ENCODE results near the gene FOCAD.
"Not testable (repeated sequence)": the region's sequence is repeated elsewhere in the genome, so short reads cannot be mapped to it uniquely, and the experiment has no call there.

Gene FOCAD

GRCh38 chr9:20884985-20885593 lies 201.0 kb downstream of the FOCAD start:
- DNase-seq = peak; percentile 5

GRCh38 chr9:20898885-20899554 lies 215.0 kb downstream of the FOCAD start:
- no peak for DNase-seq

- DNase-seq = no peak
Observed at GRCh38 chr9:20903212-20903611, 219.2 kb downstream of the FOCAD start.

GRCh38 chr9:20904995-20905394 lies 220.9 kb downstream of the FOCAD start:
- DNase-seq = no peak

GRCh38 chr9:20906326-20906725 lies 222.3 kb downstream of the FOCAD start:
- DNase-seq = no peak

- DNase-seq = no peak
Observed at GRCh38 chr9:20908461-20908860, 224.4 kb downstream of the FOCAD start.

GRCh38 chr9:20914556-20914955 lies 230.5 kb downstream of the FOCAD start:
- DNase-seq = no peak

- DNase-seq = no peak
Observed at GRCh38 chr9:20921362-20921761, 237.3 kb downstream of the FOCAD start.

GRCh38 chr9:20925256-20926045 lies 241.4 kb downstream of the FOCAD start:
- no peak for DNase-seq

GRCh38 chr9:20929276-20929675 lies 245.2 kb downstream of the FOCAD start:
- no peak for DNase-seq

GRCh38 chr9:20930836-20931235 lies 246.8 kb downstream of the FOCAD start:
- DNase-seq = no peak

- no peak for DNase-seq
Observed at GRCh38 chr9:20940447-20941173, 256.6 kb downstream of the FOCAD start.

- peak; percentile 77 for DNase-seq
Observed at GRCh38 chr9:20941174-20941690, 257.2 kb downstream of the FOCAD start.

GRCh38 chr9:20944507-20944906 lies 260.4 kb downstream of the FOCAD start:
- DNase-seq = no peak

GRCh38 chr9:20945269-20945668 lies 261.2 kb downstream of the FOCAD start:
- no peak for DNase-seq

- DNase-seq = no peak
Observed at GRCh38 chr9:20945856-20946255, 261.8 kb downstream of the FOCAD start.

- no peak for DNase-seq
Observed at GRCh38 chr9:20948703-20949102, 264.6 kb downstream of the FOCAD start.

GRCh38 chr9:20950707-20951106 lies 266.6 kb downstream of the FOCAD start:
- no peak for DNase-seq

- no peak for DNase-seq
Observed at GRCh38 chr9:20962536-20963225, 278.6 kb downstream of the FOCAD start.

- DNase-seq = no peak
Observed at GRCh38 chr9:20972684-20973083, 288.6 kb downstream of the FOCAD start.

- not testable (repeated sequence) for DNase-seq
Observed at GRCh38 chr9:20973246-20973947, 289.3 kb downstream of the FOCAD start.

Measured in NCI-H1436 (cell line).